Sigmoid colon (tissue), 7 donors: ENCODE measurements around the gene TMEM143. TPM values are rescaled to one million over a fixed set of nuclear protein-coding genes. Genes with fewer than 3 reads are reported as not detected.
A peak's percentile ranks its signal among the peaks of the same experiment; 100 is the strongest.
"Not testable (repeated sequence)": the region's sequence is repeated elsewhere in the genome, so short reads cannot be mapped to it uniquely, and the experiment has no call there.

Experiments used
- DNase-seq: peaks from one replicate; pipeline ENCODE4 v3.0.0-alpha.2; 2019
- H3K27ac ChIP-seq, 4 donors: fragments of 200-600 bp; sonication (generic); one replicate each; pipeline ENCODE4 v1.5.1; 2016 to 2019; ENCODE audit warnings: mild to moderate bottlenecking in 1 of 4
- H3K27me3 ChIP-seq, 3 donors: fragments of 200-600 bp; sonication (generic); one replicate each; pipeline ENCODE4 v1.5.1; 2019; ENCODE audit warnings: mild to moderate bottlenecking in 1 of 3
- H3K36me3 ChIP-seq, 4 donors: fragments of 200-600 bp; sonication (generic); one replicate each; pipeline ENCODE4 v1.5.1; 2016 to 2019
- H3K4me1 ChIP-seq, 4 donors: fragments of 200-600 bp; sonication (generic); one replicate each; pipeline ENCODE4 v1.5.1; 2017 to 2019
- H3K4me3 ChIP-seq, 4 donors: fragments of 200-600 bp; sonication (generic); one replicate each; pipeline ENCODE4 v1.5.1; 2017 to 2019; ENCODE audit warnings: mild to moderate bottlenecking in 2 of 4, moderate library complexity in 1 of 4
- H3K9me3 ChIP-seq, 4 donors: fragments of 200-600 bp in 3 of 4; sonication (generic) in 3 of 4; one replicate each; pipeline versions ENCODE4 v1.5.1 to v1.6.1; 2013 to 2019
- EP300 ChIP-seq, 4 donors: sonication (generic); formaldehyde crosslinking; IDR thresholded peaks; one replicate each; pipeline ENCODE4 v1.6.1; 2017; ENCODE audit warnings: antibody characterized with exemption in 4 of 4
- POLR2A ChIP-seq, 2 donors: fragments of 450-650 bp; IDR thresholded peaks; one replicate each; pipeline ENCODE4 v1.6.1; 2016; ENCODE audit warnings: antibody characterized with exemption in 2 of 2, mild to moderate bottlenecking in 2 of 2, moderate library complexity in 2 of 2
- POLR2AphosphoS5 ChIP-seq, 4 donors: sonication (generic); formaldehyde crosslinking; IDR thresholded peaks; one replicate each; pipeline ENCODE4 v1.6.1; 2017; ENCODE audit warnings: antibody characterized with exemption in 4 of 4
- WGBS, 2 donors: extraction: QIAGEN DNeasy Blood & Tissue Kit; methylation state at CpG; one replicate each; pipeline ENCODE4 v1.1.7; 2013; 5-methylcytosine and 5-hydroxymethylcytosine counted together
- intact Hi-C: fragments of 100-400 bp; cut with DNase I; formaldehyde crosslinking; loops from one replicate; pipeline ENCODE4 v1.15.1; 2023
- polyA plus RNA-seq, 3 donors: library from polyadenylated mRNA; stranded (reverse); fragments of 200-250 nt; gene quantifications; one replicate each; pipeline ENCODE4 v1.2.3, GENCODE V29; 2013
- total RNA-seq, 4 donors: library from RNA; depleted of rRNA; stranded (reverse); fragments of >200 nt; gene quantifications; one replicate each; pipeline ENCODE4 v1.1.0, GENCODE V29; 2016
- TF ChIP-seq, protein P1 (sequence below), 4 experiments: fragments of 450-650 bp in 3 of 4; fragments of 200-600 bp in 1 of 4; IDR thresholded peaks; one replicate each; pipeline ENCODE4 v1.5.1; 2016 to 2019; ENCODE audit warnings: antibody characterized with exemption in 4 of 4, mild to moderate bottlenecking in 3 of 4, moderate library complexity in 2 of 4
- donor health status: healthy with polysubstance abuse.
- donor health status: Bipolar disorder and iron deficiency.
- donor health status: healthy.

The TMEM143 gene
- total and polyA plus RNA-seq, 7 donors = 4.2 to 8.9 (median 6.8) TPM

GRCh38 chr19:48310227-48310626 lies 53.5 kb downstream of the TMEM143 start:
- intact Hi-C loops = no loop called here
- H3K27me3 ChIP-seq = no peaks in the 10 kb centered on the region
- no peaks in the 10 kb centered on the region for H3K4me1 ChIP-seq
- 71 to 76% methylated on average over 7 of the region's 7 CpGs for WGBS, 2 donors
- H3K9me3 ChIP-seq = no peaks in the 10 kb centered on the region
- no peak overlapping the region for H3K27ac ChIP-seq
- H3K4me3 ChIP-seq = no peak overlapping the region
- no peaks in the 10 kb centered on the region for H3K36me3 ChIP-seq
- no peak for DNase-seq
- TF ChIP-seq POLR2AphosphoS5 (IDR thresholded peaks at IDR 0.05) = peak in 1 of 4 donors; percentile 21
- no peak for TF ChIP-seq EP300 (IDR thresholded peaks at IDR 0.05)

GRCh38 chr19:48309731-48310130 lies 54.0 kb downstream of the TMEM143 start:
- H3K27ac ChIP-seq = not testable (repeated sequence)

GRCh38 chr19:48308631-48309586 lies 54.8 kb downstream of the TMEM143 start:
- Histone ChIP-seq H3K27me3 (no peaks in the 10 kb centered on the region), H3K9me3 (no peaks in the 10 kb centered on the region), H3K27ac (no peak overlapping the region), H3K4me1 (no peaks in the 10 kb centered on the region), H3K4me3 (no peak overlapping the region), H3K36me3 (no peaks in the 10 kb centered on the region)
- WGBS, 2 donors = 55 to 58% methylated on average over 22 of the region's 22 CpGs
- no peak for DNase-seq
- TF ChIP-seq EP300 (IDR thresholded peaks at IDR 0.05) (no peak), POLR2AphosphoS5 (IDR thresholded peaks at IDR 0.05) (no peak), POLR2A (IDR thresholded peaks at IDR 0.05) (no peak)
- TF ChIP-seq, protein P1, sequence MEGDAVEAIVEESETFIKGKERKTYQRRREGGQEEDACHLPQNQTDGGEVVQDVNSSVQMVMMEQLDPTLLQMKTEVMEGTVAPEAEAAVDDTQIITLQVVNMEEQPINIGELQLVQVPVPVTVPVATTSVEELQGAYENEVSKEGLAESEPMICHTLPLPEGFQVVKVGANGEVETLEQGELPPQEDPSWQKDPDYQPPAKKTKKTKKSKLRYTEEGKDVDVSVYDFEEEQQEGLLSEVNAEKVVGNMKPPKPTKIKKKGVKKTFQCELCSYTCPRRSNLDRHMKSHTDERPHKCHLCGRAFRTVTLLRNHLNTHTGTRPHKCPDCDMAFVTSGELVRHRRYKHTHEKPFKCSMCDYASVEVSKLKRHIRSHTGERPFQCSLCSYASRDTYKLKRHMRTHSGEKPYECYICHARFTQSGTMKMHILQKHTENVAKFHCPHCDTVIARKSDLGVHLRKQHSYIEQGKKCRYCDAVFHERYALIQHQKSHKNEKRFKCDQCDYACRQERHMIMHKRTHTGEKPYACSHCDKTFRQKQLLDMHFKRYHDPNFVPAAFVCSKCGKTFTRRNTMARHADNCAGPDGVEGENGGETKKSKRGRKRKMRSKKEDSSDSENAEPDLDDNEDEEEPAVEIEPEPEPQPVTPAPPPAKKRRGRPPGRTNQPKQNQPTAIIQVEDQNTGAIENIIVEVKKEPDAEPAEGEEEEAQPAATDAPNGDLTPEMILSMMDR (IDR thresholded peaks at IDR 0.05) = no peak
- intact Hi-C loops = no loop called here

More at GRCh38 chr19:48309731-48310130, 54.0 kb downstream of the TMEM143 start:
- H3K4me1 ChIP-seq, H3K9me3 ChIP-seq, H3K27me3 ChIP-seq, DNase-seq, H3K4me3 ChIP-seq, intact Hi-C loops, H3K36me3 ChIP-seq: not testable (repeated sequence)
- 82 to 86% methylated on average over 5 of the region's 5 CpGs for WGBS, 2 donors

GRCh38 chr19:48303866-48304265 lies 59.9 kb downstream of the TMEM143 start:
- intact Hi-C loops = no loop called here

GRCh38 chr19:48303367-48303766 lies 60.4 kb downstream of the TMEM143 start:
- WGBS, 2 donors = 91 to 93% methylated on average over 13 of the region's 13 CpGs
- Histone ChIP-seq H3K4me1 (no peaks in the 10 kb centered on the region), H3K36me3 (no peaks in the 10 kb centered on the region), H3K4me3 (no peak overlapping the region), H3K27ac (no peak overlapping the region), H3K27me3 (no peaks in the 10 kb centered on the region), H3K9me3 (no peaks in the 10 kb centered on the region)
- intact Hi-C loops = no loop called here
- DNase-seq = no peak
- TF ChIP-seq EP300 (IDR thresholded peaks at IDR 0.05) (no peak), POLR2A (IDR thresholded peaks at IDR 0.05) (no peak), POLR2AphosphoS5 (IDR thresholded peaks at IDR 0.05) (no peak)
- TF ChIP-seq, protein P1 (IDR thresholded peaks at IDR 0.05) = no peak

More at GRCh38 chr19:48303866-48304265, 59.9 kb downstream of the TMEM143 start:
- H3K4me1 ChIP-seq = no peaks in the 10 kb centered on the region
- TF ChIP-seq POLR2AphosphoS5 (IDR thresholded peaks at IDR 0.05) (no peak), EP300 (IDR thresholded peaks at IDR 0.05) (no peak), POLR2A (IDR thresholded peaks at IDR 0.05) (no peak)
- TF ChIP-seq, protein P1 (IDR thresholded peaks at IDR 0.05) = no peak
- no peak overlapping the region for H3K27ac ChIP-seq
- DNase-seq = no peak
- no peaks in the 10 kb centered on the region for H3K9me3 ChIP-seq
- H3K36me3 ChIP-seq = no peaks in the 10 kb centered on the region
- no peak overlapping the region for H3K4me3 ChIP-seq
- 85 to 88% methylated on average over 19 of the region's 19 CpGs for WGBS, 2 donors
- no peaks in the 10 kb centered on the region for H3K27me3 ChIP-seq
